Tibial artery (tissue), 4 donors: ENCODE results near the gene DNAJC21.

ENCODE experiments used
- DNase-seq, 2 donors: peaks; one replicate each; pipeline ENCODE4 v3.0.0-alpha.2; 2019
- H3K27ac ChIP-seq, 2 donors: fragments of 200-600 bp; sonication (generic) in 1 of 2; 1 replicate in 1 of 2; 2 replicates in 1 of 2; pipeline ENCODE4 v1.5.1; 2018 to 2019; ENCODE audit warnings: mild to moderate bottlenecking in 1 of 2
- H3K27me3 ChIP-seq, 2 donors: fragments of 200-600 bp; sonication (generic) in 1 of 2; one replicate each; pipeline versions ENCODE4 v1.5.1 to v1.6.0; 2016 to 2019
- H3K36me3 ChIP-seq, 3 donors: fragments of 200-600 bp; sonication (generic) in 2 of 3; one replicate each; pipeline ENCODE4 v1.5.1; 2016 to 2019; ENCODE audit warnings: mild to moderate bottlenecking in 2 of 3
- H3K4me1 ChIP-seq, 4 donors: fragments of 200-600 bp; sonication (generic) in 2 of 4; 1 replicate in 3 of 4; 2 replicates in 1 of 4; pipeline ENCODE4 v1.5.1; 2016 to 2019
- H3K4me3 ChIP-seq, 2 donors: fragments of 200-600 bp; sonication (generic) in 1 of 2; 1 replicate in 1 of 2; 2 replicates in 1 of 2; pipeline ENCODE4 v1.5.1; 2018 to 2019; ENCODE audit warnings: mild to moderate bottlenecking in 2 of 2
- H3K9me3 ChIP-seq, 3 donors: fragments of 200-600 bp; sonication (generic) in 1 of 3; one replicate each; pipeline ENCODE4 v1.5.1; 2016 to 2019
- intact Hi-C: fragments of 100-400 bp; cut with DNase I; formaldehyde crosslinking; loops from one replicate; pipeline ENCODE4 v1.15.0; 2023; ENCODE audit warnings: low total_unique reads
- TF ChIP-seq, protein P1 (sequence below), 2 experiments: fragments of 200-600 bp in 1 of 2; fragments of 450-650 bp in 1 of 2; IDR thresholded peaks; one replicate each; pipeline ENCODE4 v1.5.1; 2017 to 2019; ENCODE audit warnings: antibody characterized with exemption in 2 of 2, mild to moderate bottlenecking in 1 of 2, moderate library complexity in 1 of 2

The DNAJC21 gene

GRCh38 chr5:34923694-34924461, 5.5 kb upstream of the DNAJC21 start:
- intact Hi-C loops, result no loop called here

GRCh38 chr5:34924462-34924765, 4.9 kb upstream of the DNAJC21 start:
- Histone ChIP-seq H3K36me3 (peaks cover 42 to 62% (median 56%) of the 10 kb centered on the region in 3 donors), H3K9me3 (no peaks in the 10 kb centered on the region), H3K27me3 (no peaks in the 10 kb centered on the region), H3K4me1 (peaks cover 0 to 13% (median 3%) of the 10 kb centered on the region in 4 donors), H3K4me3 (no peak overlapping the region), H3K27ac (no peak overlapping the region)
- TF ChIP-seq, protein P1, sequence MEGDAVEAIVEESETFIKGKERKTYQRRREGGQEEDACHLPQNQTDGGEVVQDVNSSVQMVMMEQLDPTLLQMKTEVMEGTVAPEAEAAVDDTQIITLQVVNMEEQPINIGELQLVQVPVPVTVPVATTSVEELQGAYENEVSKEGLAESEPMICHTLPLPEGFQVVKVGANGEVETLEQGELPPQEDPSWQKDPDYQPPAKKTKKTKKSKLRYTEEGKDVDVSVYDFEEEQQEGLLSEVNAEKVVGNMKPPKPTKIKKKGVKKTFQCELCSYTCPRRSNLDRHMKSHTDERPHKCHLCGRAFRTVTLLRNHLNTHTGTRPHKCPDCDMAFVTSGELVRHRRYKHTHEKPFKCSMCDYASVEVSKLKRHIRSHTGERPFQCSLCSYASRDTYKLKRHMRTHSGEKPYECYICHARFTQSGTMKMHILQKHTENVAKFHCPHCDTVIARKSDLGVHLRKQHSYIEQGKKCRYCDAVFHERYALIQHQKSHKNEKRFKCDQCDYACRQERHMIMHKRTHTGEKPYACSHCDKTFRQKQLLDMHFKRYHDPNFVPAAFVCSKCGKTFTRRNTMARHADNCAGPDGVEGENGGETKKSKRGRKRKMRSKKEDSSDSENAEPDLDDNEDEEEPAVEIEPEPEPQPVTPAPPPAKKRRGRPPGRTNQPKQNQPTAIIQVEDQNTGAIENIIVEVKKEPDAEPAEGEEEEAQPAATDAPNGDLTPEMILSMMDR (IDR thresholded peaks at IDR 0.05), result no peak
- DNase-seq, result no peak
- intact Hi-C loops, result no loop called here

More at GRCh38 chr5:34923694-34924461, 5.5 kb upstream of the DNAJC21 start:
- H3K27ac ChIP-seq, result no peak overlapping the region
- TF ChIP-seq, protein P1 (IDR thresholded peaks at IDR 0.05), result no peak
- no peaks in the 10 kb centered on the region for H3K9me3 ChIP-seq
- H3K27me3 ChIP-seq, result no peaks in the 10 kb centered on the region
- H3K4me3 ChIP-seq, result no peak overlapping the region
- peaks cover 42 to 66% (median 56%) of the 10 kb centered on the region in 3 donors for H3K36me3 ChIP-seq
- no peak for DNase-seq
- peaks cover 0 to 12% (median 2%) of the 10 kb centered on the region in 4 donors for H3K4me1 ChIP-seq

GRCh38 chr5:34926318-34926888, 3.0 kb upstream of the DNAJC21 start:
- no peak overlapping the region for H3K4me3 ChIP-seq
- no peak overlapping the region for H3K27ac ChIP-seq
- TF ChIP-seq, protein P1 (IDR thresholded peaks at IDR 0.05), result no peak
- H3K27me3 ChIP-seq, result no peaks in the 10 kb centered on the region
- no peaks in the 10 kb centered on the region for H3K9me3 ChIP-seq
- peaks cover 26 to 51% (median 40%) of the 10 kb centered on the region in 3 donors for H3K36me3 ChIP-seq
- intact Hi-C loops, result no loop called here
- DNase-seq, result no peak
- H3K4me1 ChIP-seq, result peaks cover 0 to 24% (median 11%) of the 10 kb centered on the region in 4 donors

- TF ChIP-seq, protein P1 (IDR thresholded peaks at IDR 0.05), result no peak
- Histone ChIP-seq H3K27ac (no peak overlapping the region), H3K27me3 (no peaks in the 10 kb centered on the region), H3K36me3 (peaks cover 17 to 37% (median 26%) of the 10 kb centered on the region in 3 donors), H3K4me1 (peaks cover 0 to 33% (median 14%) of the 10 kb centered on the region in 4 donors), H3K4me3 (no peak overlapping the region), H3K9me3 (no peaks in the 10 kb centered on the region)
- DNase-seq, result no peak
- intact Hi-C loops, result no loop called here
Measured at GRCh38 chr5:34927785-34928184, 1.6 kb upstream of the DNAJC21 start.

- TF ChIP-seq, protein P1 (IDR thresholded peaks at IDR 0.05), result no peak
- peak overlapping the region in 1 of 2 donors; percentile 69 for H3K27ac ChIP-seq
- H3K9me3 ChIP-seq, result no peaks in the 10 kb centered on the region
- peaks cover 0 to 33% (median 14%) of the 10 kb centered on the region in 4 donors for H3K4me1 ChIP-seq
- H3K36me3 ChIP-seq, result peaks cover 14 to 32% (median 21%) of the 10 kb centered on the region in 3 donors
- H3K27me3 ChIP-seq, result no peaks in the 10 kb centered on the region
- no peak for DNase-seq
- intact Hi-C loops, result no loop called here
- H3K4me3 ChIP-seq, result no peak overlapping the region
Measured at GRCh38 chr5:34928267-34928666, 1.1 kb upstream of the DNAJC21 start.
